Heart right ventricle (tissue), 16 donors: ENCODE data around the gene LRRFIP2. TPM values are rescaled to one million over a fixed set of nuclear protein-coding genes. Genes with fewer than 3 reads are reported as not detected.

Source experiments
- ATAC-seq, 8 donors: fragments of 200-7000 bp; cut with Tn5 transposase; one replicate each; pipeline ENCODE4 v1.9.1; 2020; ENCODE audit warnings: mild to moderate bottlenecking in 8 of 8, moderate library complexity in 8 of 8, moderate number of reproducible peaks in 1 of 8
- DNase-seq, 2 donors: peaks; one replicate each; pipeline ENCODE4 v3.0.0-alpha.2; 2020
- H3K27ac ChIP-seq, 10 donors: fragments of 200-600 bp; sonication (generic) in 2 of 10; one replicate each; pipeline versions ENCODE4 v1.5.0 to v1.8.0; 2020 to 2022; ENCODE audit warnings: mild to moderate bottlenecking in 3 of 10
- H3K27me3 ChIP-seq, 7 donors: fragments of 200-600 bp; one replicate each; pipeline ENCODE4 v1.8.0; 2021 to 2022; ENCODE audit warnings: mild to moderate bottlenecking in 2 of 7
- H3K36me3 ChIP-seq, 9 donors: fragments of 200-600 bp; sonication (generic) in 1 of 9; one replicate each; pipeline versions ENCODE4 v1.5.0 to v1.8.0; 2020 to 2022; ENCODE audit warnings: mild to moderate bottlenecking in 2 of 9
- H3K4me1 ChIP-seq, 9 donors: fragments of 200-600 bp; sonication (generic) in 1 of 9; one replicate each; pipeline versions ENCODE4 v1.5.0 to v1.8.0; 2020 to 2022; ENCODE audit warnings: mild to moderate bottlenecking in 4 of 9
- H3K4me3 ChIP-seq, 10 donors: fragments of 200-600 bp; sonication (generic) in 2 of 10; one replicate each; pipeline versions ENCODE4 v1.5.0 to v1.8.0; 2020 to 2022; ENCODE audit warnings: mild to moderate bottlenecking in 7 of 10, moderate library complexity in 2 of 10
- H3K9me3 ChIP-seq, 11 donors: fragments of 200-600 bp in 10 of 11; sonication (generic) in 2 of 11; one replicate each; pipeline versions ENCODE4 v1.5.0 to v1.8.0; 2013 to 2022; ENCODE audit warnings: mild to moderate bottlenecking in 2 of 11, control low read depth in 1 of 11, moderate library complexity in 1 of 11
- WGBS, 2 donors: extraction: QIAGEN DNeasy Blood & Tissue Kit; methylation state at CpG; one replicate each; pipeline ENCODE4 v1.1.7; 2013; ENCODE audit warnings: inconsistent platforms in 1 of 2; 5-methylcytosine and 5-hydroxymethylcytosine counted together
- intact Hi-C, 10 donors: fragments of 100-400 bp; cut with DNase I; formaldehyde crosslinking; loops; one replicate each; pipeline versions ENCODE4 v1.11.1 to v1.14.2; 2022
- polyA plus RNA-seq, 2 donors: library from polyadenylated mRNA; stranded (reverse); fragments of 200-250 nt; gene quantifications; one replicate each; pipeline ENCODE4 v1.2.3, GENCODE V29; 2013
- total RNA-seq, 10 donors: library from RNA; stranded (reverse); fragmentation: NEBNext Ultra II Directional in 3 of 10; extraction: Animal tissue kit (Norgen Biotek cat#: 25700) in 3 of 10; gene quantifications; one replicate each; pipeline versions ENCODE4 v1.2.1 to v1.2.4, GENCODE V29; 2021 to 2023
- TF ChIP-seq, protein P1 (sequence below), 9 donors: fragments of 200-600 bp; sonication (generic) in 2 of 9; IDR thresholded peaks; one replicate each; pipeline versions ENCODE4 v1.5.0 to v1.8.0; 2021 to 2022; ENCODE audit warnings: antibody characterized with exemption in 9 of 9, mild to moderate bottlenecking in 5 of 9, moderate library complexity in 1 of 9
- donor health status: Arrhythmogenic right ventricular cardiomyopathy.
- donor health status: ischemic (EF 13 %, LVEDD 7.1; RV severe dilation, severe dysfunction).
- donor health status: healthy with polysubstance abuse.
- donor health status: DM: no; HTN: yes; CAD: no.
- donor health status: DM: no; HTN: no; CAD: no.
- donor health status: ischemic (EF 25% LVEDD 6.9; RV normal size, moderate dysfunction).
- donor health status: ischemic (EF 25% LVEDD 5.7; RV mildly dilated, moderate dysfunction).
- donor health status: healthy.
- donor health status: DM: yes; HTN: yes; CAD: no.
- donor health status: Ischemic cardiomyopathy.
- donor health status: ischemic (EF 35%, LVEDD 5.7; RV mildly dilated, moderate dysfunction).
- donor health status: nonischemic (EF 11% LVEDD 7.7; RV severe dilation, severe dysfunction).
- donor health status: DM: yes; HTN: yes; CAD: no.
- donor health status: PGD.
- donor health status: ischemic (EF 29% LVEDD 5.4; RV normal size, mild dysfunction).
- donor health status: nonischemic (EF 23%, LVEDD 6.1; RV moderate dilation, normal function).

The LRRFIP2 gene
- total and polyA plus RNA-seq, 12 donors = 63.2 to 199 (median 127) TPM

DNA sequence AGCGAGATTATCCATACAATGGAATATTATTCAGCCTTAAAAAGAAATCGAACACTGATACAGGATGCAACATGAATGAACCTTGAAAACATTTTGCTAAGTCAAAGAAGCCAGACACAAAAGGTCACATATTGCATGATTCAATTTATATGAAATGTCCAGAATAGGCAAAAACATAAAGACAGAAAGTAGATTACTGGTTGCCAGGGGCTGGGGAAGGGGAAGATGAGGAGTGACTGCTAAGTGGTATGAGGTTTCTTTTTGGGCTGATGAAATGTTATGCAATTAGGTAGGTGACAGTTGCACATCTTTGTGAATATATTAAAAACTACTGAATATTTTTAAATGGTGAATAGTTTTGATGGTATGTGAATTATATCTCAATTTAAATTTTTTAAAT, 38.3 kb downstream of the LRRFIP2 start:
- H3K27me3 ChIP-seq = no peaks in the 10 kb centered on the region
- no peaks in the 10 kb centered on the region for H3K36me3 ChIP-seq
- ATAC-seq (no peak), DNase-seq (no peak)
- H3K27ac ChIP-seq = no peak overlapping the region
- WGBS, 2 donors = 96 to 98% methylated on average over 2 of the region's 2 CpGs
- intact Hi-C loops = loop anchor here in 1 of 10 donors (5.0 kb wide), 1 partner anchor 36 kb away; the partner anchor contains the start of gene LRRFIP2
- H3K9me3 ChIP-seq = no peaks in the 10 kb centered on the region
- H3K4me3 ChIP-seq = no peak overlapping the region
- peaks cover 4 to 60% (median 35%) of the 10 kb centered on the region in 9 donors for H3K4me1 ChIP-seq
- TF ChIP-seq, protein P1, sequence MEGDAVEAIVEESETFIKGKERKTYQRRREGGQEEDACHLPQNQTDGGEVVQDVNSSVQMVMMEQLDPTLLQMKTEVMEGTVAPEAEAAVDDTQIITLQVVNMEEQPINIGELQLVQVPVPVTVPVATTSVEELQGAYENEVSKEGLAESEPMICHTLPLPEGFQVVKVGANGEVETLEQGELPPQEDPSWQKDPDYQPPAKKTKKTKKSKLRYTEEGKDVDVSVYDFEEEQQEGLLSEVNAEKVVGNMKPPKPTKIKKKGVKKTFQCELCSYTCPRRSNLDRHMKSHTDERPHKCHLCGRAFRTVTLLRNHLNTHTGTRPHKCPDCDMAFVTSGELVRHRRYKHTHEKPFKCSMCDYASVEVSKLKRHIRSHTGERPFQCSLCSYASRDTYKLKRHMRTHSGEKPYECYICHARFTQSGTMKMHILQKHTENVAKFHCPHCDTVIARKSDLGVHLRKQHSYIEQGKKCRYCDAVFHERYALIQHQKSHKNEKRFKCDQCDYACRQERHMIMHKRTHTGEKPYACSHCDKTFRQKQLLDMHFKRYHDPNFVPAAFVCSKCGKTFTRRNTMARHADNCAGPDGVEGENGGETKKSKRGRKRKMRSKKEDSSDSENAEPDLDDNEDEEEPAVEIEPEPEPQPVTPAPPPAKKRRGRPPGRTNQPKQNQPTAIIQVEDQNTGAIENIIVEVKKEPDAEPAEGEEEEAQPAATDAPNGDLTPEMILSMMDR (IDR thresholded peaks at IDR 0.05) = no peak

DNA sequence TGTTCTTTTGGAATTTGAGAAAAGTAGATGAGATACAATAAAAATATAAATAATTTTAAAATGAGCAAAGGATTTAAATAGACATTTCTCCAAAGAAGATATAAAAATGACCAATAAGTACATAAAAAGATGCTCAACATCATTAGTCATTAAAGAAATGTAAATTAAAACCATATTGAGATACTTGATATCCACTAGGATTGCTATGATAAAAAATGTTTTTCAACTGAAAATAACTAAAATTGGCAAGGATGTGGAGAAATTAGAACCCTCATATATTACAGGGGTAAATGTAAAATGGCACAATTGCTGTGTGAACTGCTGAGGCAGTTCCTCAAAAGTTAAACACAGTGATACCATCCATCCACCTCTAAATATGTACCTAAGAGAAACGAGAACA, 38.8 kb downstream of the LRRFIP2 start:
- no peak overlapping the region for H3K27ac ChIP-seq
- intact Hi-C loops = loop anchor here in 1 of 10 donors (5.0 kb wide), 1 partner anchor 37 kb away; the partner anchor contains the start of gene LRRFIP2
- H3K9me3 ChIP-seq = no peaks in the 10 kb centered on the region
- TF ChIP-seq, protein P1 (IDR thresholded peaks at IDR 0.05) = no peak
- 97% methylated on average over 1 of the region's 1 CpG for WGBS, 2 donors
- no peak overlapping the region for H3K4me3 ChIP-seq
- H3K27me3 ChIP-seq = no peaks in the 10 kb centered on the region
- no peaks in the 10 kb centered on the region for H3K36me3 ChIP-seq
- no peak for ATAC-seq
- H3K4me1 ChIP-seq = peaks cover 4 to 62% (median 37%) of the 10 kb centered on the region in 9 donors
- no peak for DNase-seq

DNA sequence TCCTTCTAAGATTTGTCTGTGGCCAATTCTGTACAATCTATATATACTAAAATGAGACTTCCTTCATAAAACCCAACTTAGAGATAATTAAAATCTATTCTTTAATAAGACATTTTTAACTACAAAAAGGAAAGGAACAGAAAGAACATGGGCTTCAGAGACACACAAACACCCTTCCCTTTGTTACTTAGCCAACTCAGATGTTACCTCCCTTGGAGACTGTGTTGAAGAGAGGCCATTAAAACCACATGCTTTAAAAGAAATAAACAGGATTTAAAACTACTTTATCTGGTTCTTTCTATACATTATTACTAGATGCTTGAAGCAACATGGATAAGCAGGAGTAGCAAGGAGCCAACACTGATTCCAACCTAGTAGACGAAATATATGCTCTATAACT, 42.0 kb downstream of the LRRFIP2 start:
- peaks cover 0 to 13% (median 0%) of the 10 kb centered on the region in 9 donors for H3K36me3 ChIP-seq
- DNase-seq = no peak
- H3K27ac ChIP-seq = peak overlapping the region in 2 of 10 donors; percentile 18 to 47
- WGBS, 2 donors = 96 to 100% methylated on average over 1 of the region's 1 CpG
- no peaks in the 10 kb centered on the region for H3K9me3 ChIP-seq
- ATAC-seq = no peak
- no peak overlapping the region for H3K4me3 ChIP-seq
- intact Hi-C loops = no loop called here
- H3K27me3 ChIP-seq = no peaks in the 10 kb centered on the region
- TF ChIP-seq, protein P1 (IDR thresholded peaks at IDR 0.05) = no peak
- peaks cover 0 to 54% (median 36%) of the 10 kb centered on the region in 9 donors for H3K4me1 ChIP-seq

DNA sequence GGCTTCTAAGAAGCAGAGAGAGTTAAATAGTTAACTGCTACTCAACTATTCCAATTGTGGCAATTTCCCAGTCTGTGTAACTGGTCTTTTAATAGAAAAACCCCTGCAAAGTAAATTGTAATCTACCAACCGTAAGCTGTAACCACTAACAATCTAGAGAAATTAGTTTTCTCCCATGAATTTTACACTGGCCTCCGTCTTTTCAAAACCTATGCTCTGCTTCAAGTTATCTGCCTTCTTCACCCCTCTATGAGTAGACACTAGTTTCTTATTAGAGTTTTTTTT, 42.6 kb downstream of the LRRFIP2 start:
- DNase-seq (no peak), ATAC-seq (no peak)
- Histone ChIP-seq H3K9me3 (no peaks in the 10 kb centered on the region), H3K27ac (peak overlapping the region in 6 of 10 donors; percentile 9 to 47 (median 30)), H3K4me1 (peaks cover 0 to 56% (median 34%) of the 10 kb centered on the region in 9 donors), H3K36me3 (peaks cover 0 to 17% (median 0%) of the 10 kb centered on the region in 9 donors), H3K4me3 (no peak overlapping the region), H3K27me3 (no peaks in the 10 kb centered on the region)
- 29 to 41% methylated on average over 2 of the region's 2 CpGs for WGBS, 2 donors
- intact Hi-C loops = no loop called here
- TF ChIP-seq, protein P1 (IDR thresholded peaks at IDR 0.05) = no peak
